GM18498 (cell line): ENCODE data around the gene NXT1.

ENCODE experiments used
- ATAC-seq: cut with Tn5 transposase; IDR thresholded peaks from one replicate; pipeline ENCODE4 v1.9.1; 2021; ENCODE audit warnings: mild to moderate bottlenecking, moderate library complexity; ENCODE audit not compliant: unreplicated experiment

Gene NXT1

DNA sequence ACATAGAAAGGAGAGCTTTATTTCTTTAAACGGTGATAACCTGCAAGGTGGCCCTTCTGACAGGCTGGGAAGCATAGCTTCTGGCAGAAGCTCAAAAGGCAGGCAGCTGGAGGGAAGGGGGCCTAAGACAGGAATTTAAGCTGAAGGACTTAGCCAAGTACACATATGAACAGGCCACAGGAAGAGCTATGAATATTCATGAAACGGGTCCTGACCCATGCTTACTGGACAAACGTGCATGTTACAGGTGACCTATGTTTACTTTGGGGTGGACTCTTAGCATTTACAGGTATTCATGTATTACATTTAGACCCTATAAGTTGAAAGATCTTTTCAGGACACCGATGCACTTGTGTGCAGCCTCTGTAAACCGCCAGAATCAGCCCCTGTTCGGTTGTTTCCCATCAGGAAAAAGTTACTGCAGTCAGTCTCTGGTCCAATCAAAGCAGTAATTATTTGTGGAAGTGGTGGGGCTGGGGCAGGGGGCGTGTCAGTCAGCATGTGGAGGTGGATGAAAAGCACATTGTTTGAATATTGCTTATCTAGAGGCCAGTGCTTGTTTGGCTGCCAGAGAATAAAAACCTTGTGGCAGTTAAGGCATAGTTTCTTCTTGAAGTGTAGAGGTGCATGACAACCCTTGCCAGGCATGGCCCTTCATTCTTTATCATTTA, 8.5 kb downstream of the NXT1 start:
- no peak for ATAC-seq

GRCh38 chr20:23360531-23360930, 9.9 kb downstream of the NXT1 start:
- ATAC-seq: no peak

- no peak for ATAC-seq
Measured at GRCh38 chr20:23361119-23361475, 10.5 kb downstream of the NXT1 start.

GRCh38 chr20:23361476-23362391, 11.1 kb downstream of the NXT1 start, which contains the start of gene GZF1:
Gene GZF1, plus strand, starts transcription at chr20:23362182. Its CDS starts 2,202 bp downstream, at chr20:23364384.
- ATAC-seq: peak; percentile 77

DNA sequence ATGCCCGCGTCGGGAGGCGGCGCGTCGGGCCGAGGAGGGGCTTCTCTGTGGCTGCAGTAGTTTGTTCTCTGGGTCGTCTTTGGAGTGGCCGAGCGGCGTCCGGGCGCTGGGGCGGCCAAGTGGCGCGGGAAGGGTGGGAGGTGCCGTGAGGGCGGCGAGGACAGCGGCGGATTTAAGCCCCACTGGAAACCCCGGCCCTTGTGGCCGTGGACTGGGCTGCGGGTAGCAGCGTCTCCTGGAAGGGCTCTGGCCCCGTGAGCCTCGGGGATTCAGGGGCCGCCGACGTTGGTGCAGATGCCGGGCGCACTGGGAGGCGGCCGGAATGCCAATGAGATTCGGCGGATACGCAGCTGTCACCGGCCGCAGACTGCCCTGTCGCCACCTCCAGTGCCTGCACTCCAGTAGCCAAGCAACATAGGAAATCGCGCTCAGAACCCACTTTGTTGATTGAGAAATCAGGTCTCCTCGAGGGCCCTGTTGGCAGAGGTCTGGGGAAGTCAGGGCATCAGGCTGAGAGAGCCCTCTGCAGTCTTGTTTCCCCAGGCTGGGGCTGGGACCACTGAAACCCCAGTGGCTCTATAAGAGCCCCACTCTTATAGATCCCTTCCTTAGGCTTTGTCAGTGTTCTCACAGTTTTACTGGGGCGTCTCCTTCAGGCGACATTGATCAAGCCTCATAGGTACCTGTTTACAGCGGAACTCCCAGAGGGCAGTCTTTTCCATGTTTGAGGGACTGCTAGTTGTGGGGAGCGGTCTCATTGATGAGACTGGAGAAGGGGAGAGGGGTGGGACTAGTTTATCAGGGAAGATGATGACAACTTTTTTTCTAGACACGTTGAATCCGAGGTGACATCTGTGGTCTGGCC, 12.0 kb downstream of the NXT1 start:
- peak; percentile 2 for ATAC-seq

DNA sequence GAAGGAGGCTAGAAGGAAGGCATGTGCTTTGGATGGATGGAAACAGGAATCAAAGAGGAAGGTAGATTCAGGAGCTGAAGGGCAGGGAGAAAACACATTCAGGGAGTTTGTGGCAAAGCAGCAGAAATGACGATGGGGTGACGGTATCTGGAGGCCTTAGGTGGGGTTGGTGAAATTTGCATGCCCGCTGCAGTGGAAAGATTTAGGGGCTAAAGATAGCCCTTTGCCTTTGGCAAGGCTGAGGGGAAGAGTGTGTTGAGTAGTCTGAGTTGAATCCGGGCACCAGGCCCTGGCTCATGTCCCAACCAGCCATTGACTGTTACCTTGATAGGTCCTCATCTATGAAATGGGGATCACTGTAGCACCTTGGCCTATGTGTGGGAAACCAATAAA, 12.7 kb downstream of the NXT1 start:
- ATAC-seq: no peak

DNA sequence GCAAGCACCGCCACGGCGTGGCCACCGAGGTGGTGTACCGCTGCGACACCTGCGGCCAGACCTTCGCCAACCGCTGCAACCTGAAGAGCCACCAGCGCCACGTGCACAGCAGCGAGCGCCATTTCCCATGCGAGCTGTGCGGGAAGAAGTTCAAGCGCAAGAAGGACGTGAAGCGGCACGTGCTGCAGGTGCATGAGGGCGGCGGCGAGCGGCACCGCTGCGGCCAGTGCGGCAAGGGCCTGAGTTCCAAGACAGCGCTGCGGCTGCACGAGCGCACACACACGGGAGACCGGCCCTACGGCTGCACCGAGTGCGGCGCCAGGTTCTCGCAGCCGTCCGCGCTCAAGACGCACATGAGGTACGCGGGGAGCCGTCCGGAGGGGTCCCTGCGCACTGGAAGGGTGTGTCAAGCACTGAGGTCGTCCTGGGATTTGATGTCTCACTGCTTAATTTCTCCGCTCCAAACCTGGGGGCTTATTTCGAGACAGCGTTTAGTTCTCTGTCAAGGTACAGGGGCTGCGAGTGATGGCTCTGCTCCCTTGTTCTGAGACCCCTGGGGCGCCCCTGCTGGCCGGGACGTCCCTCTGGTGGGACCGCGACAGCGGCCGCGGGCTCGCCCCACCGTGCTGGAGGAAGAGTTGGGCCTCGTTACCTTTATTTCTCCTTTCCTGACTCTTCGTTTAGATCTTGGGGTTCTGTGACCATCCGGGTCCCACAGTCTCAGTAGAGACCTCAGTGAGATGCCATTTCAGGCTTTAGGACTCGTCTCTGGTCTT, 15.0 kb downstream of the NXT1 start:
- ATAC-seq: no peak

DNA sequence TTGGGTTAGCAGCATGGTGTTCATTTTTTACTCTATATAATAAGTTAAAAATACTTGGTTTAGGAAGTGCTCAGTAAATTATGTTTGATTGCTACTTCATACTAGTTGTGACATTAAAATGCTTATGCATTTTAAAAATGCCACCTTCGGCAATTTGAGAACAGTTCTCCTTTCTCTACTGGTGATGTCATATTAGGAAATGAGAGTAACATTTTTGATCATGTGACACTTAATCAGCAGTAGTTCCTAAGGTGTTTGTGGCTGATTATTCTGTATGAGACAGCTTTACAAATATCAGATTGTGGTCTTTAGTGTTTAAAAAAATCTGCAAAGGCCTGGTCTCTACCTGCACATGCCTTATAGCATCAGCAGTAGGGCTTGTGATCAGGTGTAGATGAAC, 15.8 kb downstream of the NXT1 start:
- ATAC-seq: no peak

DNA sequence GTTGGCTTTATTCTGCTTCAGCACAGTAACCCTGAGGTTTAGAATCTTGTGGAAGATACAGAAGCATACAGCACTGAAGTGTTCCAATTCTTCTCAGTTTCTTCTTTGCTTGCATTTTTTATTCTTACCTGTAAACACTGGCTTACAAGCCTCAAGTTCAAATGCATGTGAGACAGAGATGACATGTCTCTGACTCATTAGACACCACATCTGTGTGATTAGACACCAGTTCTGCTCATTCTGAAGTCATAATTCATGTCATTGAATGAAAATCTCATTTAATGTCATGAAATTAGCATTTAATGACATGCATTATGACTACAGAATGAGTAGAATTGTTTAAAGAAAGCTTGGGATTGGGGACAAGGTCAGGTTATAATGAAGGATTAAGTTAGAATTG, 17.2 kb downstream of the NXT1 start:
- ATAC-seq: no peak

- no peak for ATAC-seq
Measured at GRCh38 chr20:23368316-23369071, 17.9 kb downstream of the NXT1 start.

DNA sequence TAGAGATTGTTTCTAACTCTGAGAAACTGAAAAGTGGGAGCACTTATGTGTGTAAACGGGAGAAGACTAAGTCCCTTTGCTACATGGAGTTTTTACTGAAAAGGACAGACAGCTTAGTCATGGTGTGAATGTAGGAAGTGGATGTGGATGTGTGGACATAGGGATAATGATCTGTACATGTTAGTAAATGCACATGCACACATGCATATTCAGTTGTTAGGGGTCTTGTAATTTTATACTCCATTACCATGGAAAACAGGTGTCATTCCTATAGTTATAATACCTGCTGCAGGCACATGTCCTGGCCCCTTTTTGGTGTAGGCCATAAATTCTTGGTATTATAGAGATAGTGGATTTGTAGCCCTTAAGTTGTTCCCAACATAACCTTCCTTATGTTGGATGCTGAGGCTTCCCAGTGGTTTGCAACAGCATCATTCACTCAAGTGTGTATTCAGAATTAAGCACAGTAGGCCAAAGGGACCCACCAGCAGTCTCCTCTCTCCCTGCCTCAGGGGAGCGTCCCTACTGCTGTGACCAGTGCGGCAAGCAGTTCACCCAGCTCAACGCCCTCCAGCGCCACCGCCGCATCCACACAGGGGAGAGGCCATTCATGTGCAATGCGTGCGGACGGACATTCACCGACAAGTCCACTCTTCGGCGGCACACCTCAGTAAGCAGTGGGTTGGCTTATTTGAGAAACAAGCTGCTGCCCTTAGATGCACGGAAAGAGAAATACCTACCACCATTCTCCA, 18.7 kb downstream of the NXT1 start:
- no peak for ATAC-seq

GRCh38 chr20:23370274-23370673, 19.7 kb downstream of the NXT1 start:
- no peak for ATAC-seq

- no peak for ATAC-seq
Measured at GRCh38 chr20:23370873-23371272, 20.3 kb downstream of the NXT1 start.

DNA sequence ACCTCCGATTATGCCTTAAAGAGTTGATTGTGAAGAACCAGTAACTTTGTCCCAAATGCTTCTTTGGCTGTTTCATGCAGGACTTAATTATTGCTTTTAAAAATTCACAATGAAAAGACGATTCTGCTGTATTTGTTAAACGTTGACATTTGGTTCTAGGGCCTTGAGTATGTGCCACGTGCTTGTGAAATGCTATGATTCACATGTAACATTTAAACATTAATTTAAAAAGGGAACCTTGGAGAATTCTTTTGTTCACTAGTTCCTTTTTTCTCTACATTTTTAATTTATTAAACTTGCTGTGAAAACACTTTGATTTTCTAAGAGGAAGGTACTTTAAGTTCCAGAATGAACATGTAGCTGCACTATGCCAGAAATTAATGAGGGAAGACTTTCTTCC, 20.9 kb downstream of the NXT1 start:
- ATAC-seq: no peak

GRCh38 chr20:23374441-23374840, 23.9 kb downstream of the NXT1 start:
- no peak for ATAC-seq

DNA sequence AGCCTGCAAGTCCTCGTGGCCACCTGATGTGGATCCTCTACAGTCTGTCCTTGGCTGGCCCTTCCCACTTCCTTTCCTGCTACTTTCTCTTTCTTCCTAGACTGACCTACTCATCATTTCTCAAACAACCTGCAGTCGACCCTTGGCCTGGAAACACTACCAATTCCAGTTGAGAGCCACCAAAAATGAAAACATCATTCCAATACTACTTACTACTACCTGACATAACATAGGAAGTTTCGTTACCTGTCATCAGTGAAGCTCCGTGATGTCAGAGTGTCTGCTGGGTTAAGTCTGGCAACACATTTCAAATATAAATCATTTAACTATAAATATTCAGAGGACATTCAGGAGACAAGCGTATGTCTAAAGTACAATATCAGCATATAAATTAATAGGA, 25.2 kb downstream of the NXT1 start:
- no peak for ATAC-seq

DNA sequence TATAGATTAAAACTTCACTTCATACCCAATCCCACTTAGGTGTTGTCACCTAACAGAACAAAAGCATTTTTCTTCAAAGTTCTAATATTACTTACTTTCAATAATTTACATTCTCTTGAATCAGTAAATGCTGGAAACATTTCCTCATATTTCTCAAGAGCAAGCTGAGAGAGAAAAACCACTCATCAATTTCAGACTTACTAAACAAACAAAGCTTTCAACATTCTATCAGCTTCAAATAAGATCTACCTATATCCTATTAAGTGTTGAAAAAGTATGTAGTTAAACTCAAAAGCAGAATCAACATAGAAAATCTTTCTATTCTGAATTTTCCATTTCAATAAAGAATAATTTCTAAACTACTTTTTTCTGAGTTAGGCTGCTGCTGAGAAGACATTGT, 29.2 kb downstream of the NXT1 start:
- no peak for ATAC-seq

GRCh38 chr20:23381876-23382275, 31.3 kb downstream of the NXT1 start:
- no peak for ATAC-seq
